ENCODE results near the gene MUC5B. TPM values are rescaled to one million over a fixed set of nuclear protein-coding genes. Genes with fewer than 3 reads are reported as not detected.
A peak's percentile ranks its signal among the peaks of the same experiment; 100 is the strongest.

The MUC5B gene
- total and polyA plus RNA-seq, 2 experiments from 2014 or later, result not detected

GRCh38 chr11:1257366-1257765, 34.5 kb downstream of the MUC5B start:
- Histone ChIP-seq H3K27me3 (replicated peaks; ENCODE audit: insufficient read depth) (no peaks in the 10 kb centered on the region), H3K4me1 (ENCODE audit: insufficient read depth) (no peaks in the 10 kb centered on the region), H3K79me2 (ENCODE audit: insufficient read depth) (no peaks in the 10 kb centered on the region), H3K27ac (no peak overlapping the region), H3K9ac (no peak overlapping the region), H3K9me2 (ENCODE audit: insufficient read depth) (no peaks in the 10 kb centered on the region), H4K20me1 (ENCODE audit: insufficient read depth) (no peaks in the 10 kb centered on the region), H3F3A (ENCODE audit: insufficient read depth) (no peaks in the 10 kb centered on the region), H3K4me2 (ENCODE audit: unreplicated experiment) (no peak overlapping the region), H3K36me3 (ENCODE audit: low read depth) (no peaks in the 10 kb centered on the region), H3K9me3 (ENCODE audit: low read depth) (no peaks in the 10 kb centered on the region), H2AFZ (no peak overlapping the region), H3K4me3 (no peak overlapping the region)
- WGBS, 2 experiments (ENCODE audit: low coverage in 1 of 2, low lambda C conversion rate in 2 of 2, missing lambda C conversion rate in 2 of 2), result 73 to 79% methylated on average over 26 of the region's 27 CpGs
- in situ Hi-C loops (cut with MboI), result no loop called here
- no peak for TF ChIP-seq EZH2phosphoT487 (IDR thresholded peaks at IDR 0.05; ENCODE audit: insufficient read depth, low read depth)
- no peak for DNase-seq

GRCh38 chr11:1257916-1258315, 35.0 kb downstream of the MUC5B start:
- Histone ChIP-seq H4K20me1 (ENCODE audit: insufficient read depth) (no peaks in the 10 kb centered on the region), H3K9ac (no peak overlapping the region), H3F3A (ENCODE audit: insufficient read depth) (no peaks in the 10 kb centered on the region), H2AFZ (no peak overlapping the region), H3K4me3 (no peak overlapping the region), H3K9me3 (ENCODE audit: low read depth) (no peaks in the 10 kb centered on the region), H3K4me2 (ENCODE audit: unreplicated experiment) (no peak overlapping the region), H3K27me3 (replicated peaks; ENCODE audit: insufficient read depth) (no peaks in the 10 kb centered on the region), H3K27ac (no peak overlapping the region), H3K79me2 (ENCODE audit: insufficient read depth) (no peaks in the 10 kb centered on the region), H3K36me3 (ENCODE audit: low read depth) (no peaks in the 10 kb centered on the region), H3K9me2 (ENCODE audit: insufficient read depth) (no peaks in the 10 kb centered on the region), H3K4me1 (ENCODE audit: insufficient read depth) (no peaks in the 10 kb centered on the region)
- TF ChIP-seq EZH2phosphoT487 (IDR thresholded peaks at IDR 0.05; ENCODE audit: insufficient read depth, low read depth) (no peak), EZH2 (IDR thresholded peaks at IDR 0.05; ENCODE audit: insufficient read depth, poor library complexity, severe bottlenecking) (no peak)
- no peak for DNase-seq
- WGBS, 2 experiments (ENCODE audit: low coverage in 1 of 2, low lambda C conversion rate in 2 of 2, missing lambda C conversion rate in 2 of 2), result 79% methylated on average over 14 to 16 of the region's 16 CpGs
- in situ Hi-C loops (cut with MboI), result no loop called here

- H3K4me2 ChIP-seq (ENCODE audit: unreplicated experiment), result no peak overlapping the region
- H3K4me3 ChIP-seq, result no peak overlapping the region
- H3K27me3 ChIP-seq (replicated peaks; ENCODE audit: insufficient read depth), result no peaks in the 10 kb centered on the region
- no peaks in the 10 kb centered on the region for H3K9me2 ChIP-seq (ENCODE audit: insufficient read depth)
- TF ChIP-seq EZH2phosphoT487 (IDR thresholded peaks at IDR 0.05; ENCODE audit: insufficient read depth, low read depth) (no peak), EZH2 (IDR thresholded peaks at IDR 0.05; ENCODE audit: insufficient read depth, poor library complexity, severe bottlenecking) (no peak)
- no peaks in the 10 kb centered on the region for H3K4me1 ChIP-seq (ENCODE audit: insufficient read depth)
- H3K79me2 ChIP-seq (ENCODE audit: insufficient read depth), result no peaks in the 10 kb centered on the region
- no peaks in the 10 kb centered on the region for H3F3A ChIP-seq (ENCODE audit: insufficient read depth)
- no peaks in the 10 kb centered on the region for H4K20me1 ChIP-seq (ENCODE audit: insufficient read depth)
- no peaks in the 10 kb centered on the region for H3K36me3 ChIP-seq (ENCODE audit: low read depth)
- no peaks in the 10 kb centered on the region for H3K9me3 ChIP-seq (ENCODE audit: low read depth)
- H3K27ac ChIP-seq, result no peak overlapping the region
- H3K9ac ChIP-seq, result no peak overlapping the region
- in situ Hi-C loops (cut with MboI), result no loop called here
- DNase-seq, result peak; percentile 12
- H2AFZ ChIP-seq, result no peak overlapping the region
- 36 to 37% methylated on average over 10 to 13 of the region's 13 CpGs for WGBS, 2 experiments (ENCODE audit: low coverage in 1 of 2, low lambda C conversion rate in 2 of 2, missing lambda C conversion rate in 2 of 2)
Observed at GRCh38 chr11:1258401-1259075, 35.7 kb downstream of the MUC5B start.

- Histone ChIP-seq H4K20me1 (ENCODE audit: insufficient read depth) (no peaks in the 10 kb centered on the region), H3K27me3 (replicated peaks; ENCODE audit: insufficient read depth) (no peaks in the 10 kb centered on the region), H2AFZ (no peak overlapping the region), H3K4me2 (ENCODE audit: unreplicated experiment) (no peak overlapping the region), H3K36me3 (ENCODE audit: low read depth) (no peaks in the 10 kb centered on the region), H3K4me1 (ENCODE audit: insufficient read depth) (no peaks in the 10 kb centered on the region), H3K9me2 (ENCODE audit: insufficient read depth) (no peaks in the 10 kb centered on the region), H3F3A (ENCODE audit: insufficient read depth) (no peaks in the 10 kb centered on the region), H3K4me3 (no peak overlapping the region), H3K27ac (no peak overlapping the region), H3K9me3 (ENCODE audit: low read depth) (no peaks in the 10 kb centered on the region), H3K9ac (no peak overlapping the region), H3K79me2 (ENCODE audit: insufficient read depth) (no peaks in the 10 kb centered on the region)
- 70 to 82% methylated on average over 2 to 3 of the region's 7 CpGs for WGBS, 2 experiments (ENCODE audit: low coverage in 1 of 2, low lambda C conversion rate in 2 of 2, missing lambda C conversion rate in 2 of 2)
- DNase-seq, result peak; percentile 14
- in situ Hi-C loops (cut with MboI), result no loop called here
- TF ChIP-seq EZH2 (IDR thresholded peaks at IDR 0.05; ENCODE audit: insufficient read depth, poor library complexity, severe bottlenecking) (no peak), EZH2phosphoT487 (IDR thresholded peaks at IDR 0.05; ENCODE audit: insufficient read depth, low read depth) (no peak)
Observed at GRCh38 chr11:1259076-1259461, 36.2 kb downstream of the MUC5B start.

GRCh38 chr11:1259561-1259960, 36.7 kb downstream of the MUC5B start:
- no peaks in the 10 kb centered on the region for H4K20me1 ChIP-seq (ENCODE audit: insufficient read depth)
- H3K9ac ChIP-seq, result no peak overlapping the region
- TF ChIP-seq EZH2phosphoT487 (IDR thresholded peaks at IDR 0.05; ENCODE audit: insufficient read depth, low read depth) (no peak), EZH2 (IDR thresholded peaks at IDR 0.05; ENCODE audit: insufficient read depth, poor library complexity, severe bottlenecking) (no peak)
- DNase-seq, result no peak
- in situ Hi-C loops (cut with MboI), result no loop called here
- no peak overlapping the region for H3K4me2 ChIP-seq (ENCODE audit: unreplicated experiment)
- no peak overlapping the region for H2AFZ ChIP-seq
- H3K79me2 ChIP-seq (ENCODE audit: insufficient read depth), result no peaks in the 10 kb centered on the region
- H3K27ac ChIP-seq, result no peak overlapping the region
- H3K9me2 ChIP-seq (ENCODE audit: insufficient read depth), result no peaks in the 10 kb centered on the region
- no peaks in the 10 kb centered on the region for H3K4me1 ChIP-seq (ENCODE audit: insufficient read depth)
- H3K36me3 ChIP-seq (ENCODE audit: low read depth), result no peaks in the 10 kb centered on the region
- no peaks in the 10 kb centered on the region for H3F3A ChIP-seq (ENCODE audit: insufficient read depth)
- WGBS, 2 experiments (ENCODE audit: low coverage in 1 of 2, low lambda C conversion rate in 2 of 2, missing lambda C conversion rate in 2 of 2), result 64 to 75% methylated on average over 6 to 9 of the region's 9 CpGs
- no peaks in the 10 kb centered on the region for H3K9me3 ChIP-seq (ENCODE audit: low read depth)
- H3K4me3 ChIP-seq, result no peak overlapping the region
- no peaks in the 10 kb centered on the region for H3K27me3 ChIP-seq (replicated peaks; ENCODE audit: insufficient read depth)
